AML-193 (cell line): ENCODE data around the gene ACAT2.
"Not testable (repeated sequence)": the region's sequence is repeated elsewhere in the genome, so short reads cannot be mapped to it uniquely, and the experiment has no call there.

ENCODE experiments used
- DNase-seq, 2 experiments: peaks; one replicate each; lab custom pipeline; 2025; lab: John Stamatoyannopoulos, UW

The ACAT2 gene

GRCh38 chr6:159772196-159772595 lies 10.4 kb downstream of the ACAT2 start:
- no peak for DNase-seq

DNA sequence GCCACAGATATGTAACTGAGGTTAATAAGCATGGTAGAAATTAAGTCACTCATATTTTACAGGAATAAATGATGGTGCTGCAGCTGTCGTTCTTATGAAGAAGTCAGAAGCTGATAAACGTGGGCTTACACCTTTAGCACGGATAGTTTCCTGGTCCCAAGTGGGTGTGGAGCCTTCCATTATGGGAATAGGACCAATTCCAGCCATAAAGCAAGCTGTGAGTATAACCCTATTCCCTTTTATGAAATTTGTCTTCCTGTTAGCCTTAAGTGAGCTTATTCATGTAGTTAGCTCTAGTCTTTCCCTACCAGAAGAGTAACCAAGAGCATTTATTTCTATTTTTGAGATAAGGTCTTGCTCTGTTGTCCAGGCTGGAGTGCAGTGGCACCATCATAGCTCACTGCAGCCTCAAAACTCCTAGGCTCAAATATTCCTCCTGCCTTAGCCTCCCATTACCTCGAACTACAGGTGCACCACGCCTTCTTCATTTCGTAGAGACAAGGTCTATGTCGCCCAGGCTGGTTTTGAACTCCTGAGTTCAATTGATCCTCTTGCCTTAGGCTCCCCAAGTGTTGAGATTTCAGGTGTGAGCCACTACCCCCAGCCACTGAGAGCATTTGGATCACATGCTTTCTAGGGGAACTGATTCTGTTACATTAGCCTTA lies 15.5 kb downstream of the ACAT2 start:
- DNase-seq: no peak

- DNase-seq: no peak
Observed at GRCh38 chr6:159778131-159778530, 16.3 kb downstream of the ACAT2 start.

- no peak for DNase-seq
Observed at GRCh38 chr6:159778542-159779103, 16.8 kb downstream of the ACAT2 start.

- no peak for DNase-seq
Observed at GRCh38 chr6:159788276-159788675, 26.4 kb downstream of the ACAT2 start.

GRCh38 chr6:159788753-159789376 lies 27.0 kb downstream of the ACAT2 start:
- peak; percentile 36 to 53 for DNase-seq

GRCh38 chr6:159789377-159790148 lies 27.7 kb downstream of the ACAT2 start, which contains the start of gene TCP1:
Gene TCP1 (minus strand): TSS chr6:159789602. CDS start chr6:159789468, 134 bp downstream.
- peak; percentile 100 for DNase-seq

- peak; percentile 97 to 99 for DNase-seq
Observed at GRCh38 chr6:159790149-159790955, 28.5 kb downstream of the ACAT2 start, which contains the start of gene MRPL18. Gene MRPL18 (plus strand): TSS chr6:159790467. CDS start chr6:159790588, 121 bp downstream.

DNA sequence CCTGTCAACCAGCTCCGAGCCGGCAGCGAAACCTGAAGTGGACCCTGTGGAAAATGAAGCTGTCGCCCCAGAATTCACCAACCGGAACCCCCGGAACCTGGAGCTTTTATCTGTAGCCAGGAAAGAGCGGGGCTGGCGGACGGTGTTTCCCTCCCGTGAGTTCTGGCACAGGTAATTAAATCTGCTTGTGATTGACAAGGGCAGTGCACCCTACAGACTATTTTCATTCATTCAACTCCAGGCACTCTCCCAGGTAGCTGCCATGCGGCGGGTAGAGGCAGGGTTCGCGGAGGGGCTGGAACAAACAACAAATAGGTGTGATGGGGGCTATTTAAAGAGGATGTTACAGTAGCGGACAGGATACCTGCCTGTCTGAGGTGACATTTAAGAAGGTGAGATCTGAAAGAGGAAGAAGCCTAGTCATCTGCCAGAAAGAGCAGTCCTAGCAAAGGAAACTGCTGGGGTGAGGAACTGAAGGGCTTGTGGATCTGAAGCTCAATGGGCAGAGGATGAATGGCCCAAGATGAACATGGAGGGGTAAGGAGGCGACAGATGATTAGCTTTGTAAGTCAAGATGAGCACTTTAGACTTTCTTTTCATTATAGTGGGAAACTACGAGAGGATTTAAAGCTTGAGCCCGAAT lies 29.2 kb downstream of the ACAT2 start:
- DNase-seq: peak; percentile 31 to 37

DNA sequence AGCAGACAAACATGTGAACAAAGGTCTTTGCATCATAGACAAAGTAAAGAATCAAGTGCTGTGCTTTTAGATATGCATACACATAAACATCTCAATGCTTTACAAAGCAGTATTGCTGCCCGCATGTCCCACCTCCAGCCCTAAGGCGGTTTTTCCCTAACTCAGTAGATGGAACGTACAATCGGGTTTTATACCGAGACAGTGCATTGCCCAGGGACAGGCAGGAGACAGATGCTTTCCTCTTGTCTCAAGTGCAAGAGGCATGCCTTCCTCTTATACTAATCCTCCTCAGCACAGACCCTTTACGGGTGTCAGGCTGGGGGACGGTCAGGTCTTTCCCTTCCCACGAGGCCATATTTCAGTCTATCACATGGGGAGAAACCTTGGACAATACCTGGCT lies 33.1 kb downstream of the ACAT2 start:
- not testable (repeated sequence) for DNase-seq

DNA sequence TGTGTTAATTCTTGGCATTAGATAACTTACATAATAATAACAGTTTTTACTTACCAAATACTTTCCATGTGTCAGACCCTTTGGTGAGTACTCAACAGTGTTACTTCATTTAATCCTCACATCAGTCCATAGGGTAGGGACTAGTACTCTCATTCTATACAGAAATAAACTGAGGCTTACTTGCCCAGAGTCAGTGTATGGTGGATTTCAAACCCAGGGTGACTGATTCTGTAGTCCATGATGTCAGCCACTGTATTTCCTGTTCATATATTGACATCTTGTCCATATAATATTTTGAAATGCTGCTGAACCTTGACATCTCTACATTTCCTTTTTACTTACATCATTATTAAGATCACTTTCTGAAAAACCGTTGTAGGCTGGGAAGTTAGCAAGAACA lies 35.7 kb downstream of the ACAT2 start:
- DNase-seq: no peak

- DNase-seq: no peak
Observed at GRCh38 chr6:159800141-159800865, 38.5 kb downstream of the ACAT2 start, which contains the start of gene PNLDC1. Gene PNLDC1 (plus strand): TSS chr6:159800276. CDS start chr6:159800308, 32 bp downstream.

DNA sequence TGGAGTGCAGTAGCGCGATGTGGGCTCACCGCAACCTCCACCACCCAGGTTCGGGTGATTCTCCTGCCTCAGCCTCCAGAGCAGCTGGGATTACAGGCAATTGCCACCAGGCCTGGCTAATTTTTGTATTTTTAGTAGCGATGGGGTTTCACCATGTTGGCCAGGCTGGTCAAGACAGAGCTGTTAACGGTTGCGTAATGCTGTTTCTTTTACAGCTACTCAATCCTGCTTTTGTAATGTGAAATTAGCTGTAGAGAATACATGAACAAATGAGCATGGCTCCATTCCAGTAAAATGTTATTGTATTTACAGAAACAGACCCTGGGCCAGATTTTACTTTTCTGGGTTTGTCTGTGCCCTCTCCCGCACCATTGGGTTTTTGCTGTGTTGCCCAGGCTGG lies 40.1 kb downstream of the ACAT2 start:
- DNase-seq: peak; percentile 85 to 90

DNA sequence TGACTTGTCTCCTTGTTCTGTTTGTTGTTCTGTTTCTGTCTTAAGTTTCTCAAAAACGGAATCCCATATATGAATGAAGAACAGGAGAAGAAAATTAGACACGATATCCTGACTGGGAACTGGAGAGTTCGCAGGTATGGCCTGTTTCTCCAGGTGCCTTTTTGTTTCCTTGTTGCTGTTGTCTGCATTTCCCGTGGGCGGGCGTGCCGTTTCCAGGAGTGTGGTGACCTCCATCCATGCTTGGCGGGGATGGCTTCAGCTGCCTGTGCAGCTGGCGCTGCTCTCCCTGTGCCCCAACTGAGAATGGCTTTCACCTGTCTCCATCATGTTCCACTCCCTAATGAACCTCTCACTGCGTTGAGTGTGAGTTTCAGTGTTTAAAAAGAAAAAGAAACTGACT lies 42.7 kb downstream of the ACAT2 start:
- no peak for DNase-seq

DNA sequence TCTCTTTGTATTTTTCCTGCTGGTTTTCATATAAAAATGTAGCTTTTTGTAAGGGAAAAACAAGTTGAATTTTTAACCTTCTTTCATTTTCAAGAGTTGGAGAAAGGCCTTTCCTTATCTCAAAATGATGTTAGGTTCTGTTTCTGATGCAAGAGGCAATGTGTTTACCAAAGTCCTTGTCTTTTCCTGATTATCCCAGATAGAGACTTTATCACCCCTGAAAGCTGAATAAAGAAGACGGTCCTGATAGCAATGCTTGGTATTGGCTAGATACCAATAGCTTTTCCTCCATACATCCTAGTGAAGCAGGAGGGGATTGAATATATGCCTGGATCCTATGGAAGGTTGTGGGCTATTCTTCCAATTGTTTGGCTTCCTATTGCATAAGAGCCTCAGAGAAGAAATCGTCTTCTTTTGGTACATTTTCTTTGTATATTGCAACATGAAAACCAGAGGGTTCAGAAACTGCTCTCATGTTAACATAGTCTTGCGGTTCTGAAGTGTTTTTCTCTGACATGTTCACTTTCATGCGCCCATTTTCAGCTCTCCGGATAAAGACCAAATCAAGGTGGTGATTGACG lies 43.7 kb downstream of the ACAT2 start:
- DNase-seq: peak in 1 of 2 experiments; percentile 25

GRCh38 chr6:159806021-159806458 lies 44.2 kb downstream of the ACAT2 start:
- peak; percentile 75 to 83 for DNase-seq

DNA sequence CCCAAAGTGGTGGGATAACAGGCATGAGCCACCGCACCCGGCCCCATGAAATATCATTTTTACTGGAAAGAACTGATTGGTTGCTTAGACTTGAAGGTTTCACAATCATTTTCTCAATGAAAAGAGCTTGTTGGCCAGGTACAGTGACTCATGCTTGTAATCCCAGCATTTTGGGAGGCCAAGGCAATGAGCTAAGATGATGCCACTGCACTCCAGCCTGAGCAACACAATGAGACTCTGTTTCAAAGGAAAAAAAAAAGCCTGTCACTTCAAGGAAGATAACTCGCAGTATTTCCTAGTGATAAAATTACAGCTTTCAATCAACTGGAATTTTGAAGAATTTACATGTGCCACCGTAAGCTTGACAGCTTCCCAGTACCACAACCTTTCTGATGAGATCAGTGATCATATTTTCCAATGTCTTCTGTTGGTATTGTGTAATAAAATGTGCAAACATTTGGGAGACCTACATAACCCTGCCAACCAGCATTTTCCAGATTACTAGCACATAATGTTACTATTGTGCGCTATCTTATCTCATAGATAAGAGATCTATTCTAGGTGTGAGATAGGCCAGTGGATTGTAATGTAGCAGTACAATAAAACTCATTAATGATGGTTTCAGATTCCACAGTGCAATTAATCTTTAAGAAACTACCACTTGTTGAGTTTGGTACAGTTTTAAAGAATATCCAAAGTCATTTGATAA lies 45.5 kb downstream of the ACAT2 start:
- DNase-seq: no peak

- DNase-seq: no peak
Observed at GRCh38 chr6:159808647-159809046, 46.8 kb downstream of the ACAT2 start.

DNA sequence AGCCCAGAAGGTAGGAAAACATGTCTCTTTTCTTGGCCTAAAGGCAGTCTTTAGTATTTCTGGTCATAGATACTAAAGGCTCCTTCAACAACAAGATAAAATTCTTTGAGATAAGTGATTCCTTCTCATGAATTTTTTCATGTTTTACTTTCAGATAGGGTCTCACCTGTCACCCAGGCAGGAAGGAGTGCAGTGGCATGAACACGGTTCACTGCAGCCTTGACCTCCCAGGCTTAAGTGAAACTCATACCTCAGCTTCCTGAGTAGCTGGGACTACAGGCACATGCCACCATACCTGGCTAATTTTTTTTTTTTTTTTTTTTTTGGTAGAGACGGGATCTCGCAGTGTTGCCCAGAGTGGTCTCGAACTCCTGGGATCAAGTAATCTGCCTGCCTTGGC lies 47.3 kb downstream of the ACAT2 start:
- no peak for DNase-seq
